Progenitor cell of endocrine pancreas (in vitro differentiated cells): ENCODE measurements around the gene TCP1. TPM values are rescaled to one million over a fixed set of nuclear protein-coding genes. Genes with fewer than 3 reads are reported as not detected.
"Not testable (repeated sequence)": the region's sequence is repeated elsewhere in the genome, so short reads cannot be mapped to it uniquely, and the experiment has no call there.

ENCODE experiments used
- DNase-seq: peaks from one replicate; pipeline ENCODE4 v3.0.0; 2021; ENCODE audit warnings: low spot score; ENCODE audit not compliant: unreplicated experiment
- H3K27ac Mint-ChIP-seq: 2 replicates; pipeline ENCODE4 v1.8.0; 2021; ENCODE audit warnings: mild to moderate bottlenecking, moderate library complexity, mixed read lengths
- H3K27me3 Mint-ChIP-seq: 2 replicates; pipeline ENCODE4 v1.8.0; 2021; ENCODE audit warnings: mixed read lengths
- H3K36me3 Mint-ChIP-seq: 2 replicates; pipeline ENCODE4 v1.8.0; 2022; ENCODE audit warnings: mixed read lengths; ENCODE audit not compliant: insufficient read depth
- H3K4me1 Mint-ChIP-seq: 2 replicates; pipeline ENCODE4 v1.8.0; 2021; ENCODE audit warnings: low read depth, mixed read lengths
- H3K4me3 Mint-ChIP-seq: 2 replicates; pipeline ENCODE4 v1.8.0; 2021; ENCODE audit warnings: low read depth, mild to moderate bottlenecking, moderate library complexity, mixed read lengths
- H3K9me3 Mint-ChIP-seq: 2 replicates; pipeline ENCODE4 v1.8.0; 2021; ENCODE audit warnings: low read depth, mixed read lengths
- total RNA-seq: library from RNA; stranded (reverse); gene quantifications from 2 replicates; pipeline ENCODE4 v1.2.1, GENCODE V29; 2021
- TF ChIP-seq, protein P1 (sequence below): fragments of 200-600 bp; sonication (generic); IDR thresholded peaks from one replicate; pipeline ENCODE4 v1.5.0; 2021; ENCODE audit warnings: antibody characterized with exemption, mild to moderate bottlenecking; ENCODE audit not compliant: unreplicated experiment

TCP1 gene
- total RNA-seq, 1 donor from 2014 or later, result 218 TPM

DNA sequence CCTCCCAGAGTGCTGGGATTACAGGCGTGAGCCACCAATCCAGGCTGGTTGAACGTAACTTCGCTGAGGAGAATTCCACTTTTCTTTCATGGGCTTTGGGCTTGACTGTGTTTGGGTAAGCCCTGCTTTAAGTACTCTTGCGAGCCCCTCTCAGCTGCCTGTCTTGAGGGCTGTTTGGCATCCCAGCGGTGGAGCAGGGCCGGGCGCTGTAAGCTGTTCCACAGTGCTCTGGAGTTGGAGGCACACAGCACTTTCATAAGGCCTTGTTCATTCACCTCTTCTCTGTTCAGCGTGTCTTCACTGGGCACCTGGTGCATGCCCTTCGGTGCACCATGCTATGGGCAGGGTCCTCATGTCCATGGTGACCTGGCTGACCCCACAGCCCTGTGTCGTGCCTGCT lies 32.3 kb upstream of the TCP1 start:
- DNase-seq, result no peak
- no peaks in the 10 kb centered on the region for H3K4me1 Mint-ChIP-seq
- no peak overlapping the region for H3K4me3 Mint-ChIP-seq
- H3K27me3 Mint-ChIP-seq, result peaks cover 47% of the 10 kb centered on the region
- TF ChIP-seq, protein P1, sequence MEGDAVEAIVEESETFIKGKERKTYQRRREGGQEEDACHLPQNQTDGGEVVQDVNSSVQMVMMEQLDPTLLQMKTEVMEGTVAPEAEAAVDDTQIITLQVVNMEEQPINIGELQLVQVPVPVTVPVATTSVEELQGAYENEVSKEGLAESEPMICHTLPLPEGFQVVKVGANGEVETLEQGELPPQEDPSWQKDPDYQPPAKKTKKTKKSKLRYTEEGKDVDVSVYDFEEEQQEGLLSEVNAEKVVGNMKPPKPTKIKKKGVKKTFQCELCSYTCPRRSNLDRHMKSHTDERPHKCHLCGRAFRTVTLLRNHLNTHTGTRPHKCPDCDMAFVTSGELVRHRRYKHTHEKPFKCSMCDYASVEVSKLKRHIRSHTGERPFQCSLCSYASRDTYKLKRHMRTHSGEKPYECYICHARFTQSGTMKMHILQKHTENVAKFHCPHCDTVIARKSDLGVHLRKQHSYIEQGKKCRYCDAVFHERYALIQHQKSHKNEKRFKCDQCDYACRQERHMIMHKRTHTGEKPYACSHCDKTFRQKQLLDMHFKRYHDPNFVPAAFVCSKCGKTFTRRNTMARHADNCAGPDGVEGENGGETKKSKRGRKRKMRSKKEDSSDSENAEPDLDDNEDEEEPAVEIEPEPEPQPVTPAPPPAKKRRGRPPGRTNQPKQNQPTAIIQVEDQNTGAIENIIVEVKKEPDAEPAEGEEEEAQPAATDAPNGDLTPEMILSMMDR, result no peak
- H3K27ac Mint-ChIP-seq, result no peak overlapping the region
- no peaks in the 10 kb centered on the region for H3K9me3 Mint-ChIP-seq
- no peaks in the 10 kb centered on the region for H3K36me3 Mint-ChIP-seq

DNA sequence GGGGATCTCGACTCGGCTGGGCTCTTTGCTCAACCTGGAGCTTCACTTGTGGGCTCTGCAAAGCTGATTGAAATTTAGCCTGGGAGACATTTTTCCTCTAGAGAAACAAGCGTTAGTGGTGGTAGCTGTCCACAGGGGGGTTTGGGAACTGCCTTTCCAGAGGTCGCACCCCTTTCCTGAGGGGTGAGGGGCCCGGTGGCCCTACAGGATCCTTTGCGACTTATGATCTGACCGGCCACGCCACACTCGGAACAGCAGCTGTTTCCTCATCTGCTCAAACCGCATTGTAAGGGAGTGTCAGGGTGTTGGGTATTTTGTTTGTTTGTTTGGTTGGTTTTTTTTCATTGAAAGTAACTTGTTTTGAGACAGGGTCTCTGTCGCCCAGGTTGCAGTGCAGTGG lies 31.7 kb upstream of the TCP1 start:
- TF ChIP-seq, protein P1, result no peak
- Mint-ChIP-seq H3K27me3 (peaks cover 47% of the 10 kb centered on the region), H3K4me1 (no peaks in the 10 kb centered on the region), H3K27ac (no peak overlapping the region), H3K36me3 (no peaks in the 10 kb centered on the region), H3K4me3 (no peak overlapping the region), H3K9me3 (no peaks in the 10 kb centered on the region)
- DNase-seq, result no peak

DNA sequence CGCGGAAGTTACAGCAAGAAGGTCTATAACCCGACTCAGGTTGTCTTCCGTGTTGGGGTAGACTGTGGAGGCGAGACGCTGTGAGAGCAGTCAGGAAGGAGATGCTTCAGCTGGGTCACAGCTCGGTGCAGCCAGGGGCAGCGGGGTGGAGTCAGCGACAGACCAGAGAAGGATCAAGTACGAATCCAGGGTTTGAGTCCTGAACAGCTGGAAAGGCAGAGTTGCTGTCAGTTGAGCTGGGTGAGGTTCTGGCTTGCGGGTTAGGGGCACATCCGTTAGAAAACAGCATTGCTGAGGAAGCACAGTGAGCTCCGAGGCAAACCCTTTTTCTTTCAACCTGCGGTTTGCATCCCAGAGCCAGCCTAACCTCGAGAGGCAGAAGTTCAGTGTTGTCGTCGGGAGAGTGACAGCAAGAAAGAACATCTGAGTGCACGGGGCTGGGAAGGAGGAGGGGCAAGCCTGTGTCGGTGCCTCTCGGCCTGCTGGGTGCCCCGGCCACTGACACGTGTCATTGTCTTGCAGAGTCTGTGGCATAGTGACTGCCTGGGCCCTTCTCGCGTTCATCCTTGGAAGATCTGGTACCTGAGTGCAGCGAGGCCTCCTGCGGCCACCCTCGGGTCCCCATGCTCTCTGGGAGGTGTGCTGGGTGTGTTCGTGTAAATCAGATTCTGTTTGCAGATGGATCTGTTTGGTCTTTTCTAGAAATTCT lies 30.7 kb upstream of the TCP1 start:
- H3K27ac Mint-ChIP-seq, result no peak overlapping the region
- no peak for DNase-seq

DNA sequence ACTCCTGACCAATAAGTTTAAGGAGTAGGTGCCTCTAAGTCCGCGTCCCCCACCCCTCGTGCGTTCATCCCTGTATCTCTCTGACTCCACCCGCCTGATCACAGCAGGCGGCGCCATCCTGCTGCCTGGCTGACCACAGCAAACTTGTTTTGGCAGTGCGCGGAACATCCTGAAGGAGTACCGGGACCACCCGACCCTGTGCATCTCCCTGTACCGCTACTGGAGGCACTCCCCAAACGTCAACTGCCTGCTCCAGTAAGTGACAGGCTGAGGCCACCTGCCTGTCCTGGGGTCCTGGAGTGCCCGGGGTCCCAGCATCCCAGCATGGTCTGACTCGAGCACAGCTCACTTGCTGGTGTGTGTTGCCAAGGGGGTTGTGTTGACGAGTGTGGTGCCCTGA lies 29.7 kb upstream of the TCP1 start:
- no peak for DNase-seq
- Mint-ChIP-seq H3K4me3 (no peak overlapping the region), H3K4me1 (no peaks in the 10 kb centered on the region), H3K9me3 (no peaks in the 10 kb centered on the region), H3K27me3 (peaks cover 50% of the 10 kb centered on the region), H3K36me3 (no peaks in the 10 kb centered on the region), H3K27ac (no peak overlapping the region)
- TF ChIP-seq, protein P1, result no peak

More for the DNA sequence above, 30.7 kb upstream of the TCP1 start:
- Mint-ChIP-seq H3K9me3 (no peaks in the 10 kb centered on the region), H3K27me3 (peaks cover 47% of the 10 kb centered on the region), H3K4me1 (no peaks in the 10 kb centered on the region), H3K4me3 (no peak overlapping the region), H3K36me3 (no peaks in the 10 kb centered on the region)
- TF ChIP-seq, protein P1, result no peak

DNA sequence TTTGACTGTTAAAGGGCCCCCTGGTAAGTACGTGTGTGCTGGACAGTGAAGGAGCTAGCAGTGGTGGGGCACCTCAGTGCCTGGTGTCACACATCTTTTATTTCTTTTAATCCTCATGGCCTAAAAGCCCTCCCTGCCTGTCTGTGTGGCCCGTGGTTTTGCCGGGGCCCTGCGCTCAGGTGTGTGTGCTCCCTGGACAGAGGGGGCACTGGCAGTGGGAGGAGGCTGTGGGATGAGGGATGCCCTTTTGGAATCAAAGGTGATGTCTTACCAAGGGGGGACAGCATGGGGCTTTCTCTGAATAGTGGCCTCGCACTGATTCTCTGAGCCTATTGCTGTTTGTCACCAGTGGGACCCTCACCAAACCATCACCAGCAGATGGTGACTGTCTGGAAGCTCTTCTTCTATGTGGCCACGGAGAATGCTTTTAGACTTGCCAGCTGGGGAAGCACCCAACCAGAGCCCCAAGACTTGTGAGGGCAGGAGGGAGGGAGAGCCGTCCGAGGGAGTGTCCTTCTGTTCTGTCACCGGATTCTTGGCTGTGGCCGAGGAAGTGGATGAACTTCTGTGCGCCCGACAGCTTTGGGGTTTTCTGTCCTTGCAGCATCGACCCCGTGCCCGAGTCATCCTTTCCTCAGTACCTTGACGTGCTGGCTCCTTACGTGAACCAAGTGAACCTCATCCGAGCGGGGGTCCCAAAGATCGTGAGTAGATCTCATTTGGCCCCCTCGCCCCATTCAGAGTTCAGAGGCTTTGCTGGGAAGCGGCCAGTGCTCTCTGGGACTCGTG lies 28.7 kb upstream of the TCP1 start:
- Mint-ChIP-seq H3K4me3 (no peak overlapping the region), H3K9me3 (no peaks in the 10 kb centered on the region), H3K36me3 (no peaks in the 10 kb centered on the region), H3K27me3 (peaks cover 52% of the 10 kb centered on the region), H3K27ac (no peak overlapping the region), H3K4me1 (no peaks in the 10 kb centered on the region)
- TF ChIP-seq, protein P1, result no peak
- DNase-seq, result no peak

DNA sequence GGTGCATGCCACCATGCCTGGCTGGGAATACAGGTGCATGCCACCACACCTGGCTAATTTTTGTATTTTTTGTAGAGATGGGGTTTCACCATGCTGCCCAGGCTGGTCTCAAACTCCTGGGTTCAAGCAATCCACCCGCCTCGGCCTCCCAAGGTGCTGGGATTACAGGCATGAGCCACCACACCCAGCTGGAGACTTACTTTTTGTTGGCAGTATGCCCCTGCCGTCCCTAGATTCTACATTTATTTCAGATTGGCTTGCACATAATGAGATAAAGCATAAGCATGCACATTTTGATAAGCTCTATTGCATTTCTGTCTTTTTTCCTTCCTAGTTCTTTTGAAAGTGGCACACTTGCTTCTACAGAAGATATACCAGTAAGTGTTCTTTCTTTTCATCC lies 27.4 kb upstream of the TCP1 start:
- not testable (repeated sequence) for H3K27ac Mint-ChIP-seq, H3K4me3 Mint-ChIP-seq, DNase-seq, H3K4me1 Mint-ChIP-seq, H3K36me3 Mint-ChIP-seq, H3K9me3 Mint-ChIP-seq
- peaks cover 47% of the 10 kb centered on the region for H3K27me3 Mint-ChIP-seq
